ENCODE data around the gene PELI1.

DNA sequence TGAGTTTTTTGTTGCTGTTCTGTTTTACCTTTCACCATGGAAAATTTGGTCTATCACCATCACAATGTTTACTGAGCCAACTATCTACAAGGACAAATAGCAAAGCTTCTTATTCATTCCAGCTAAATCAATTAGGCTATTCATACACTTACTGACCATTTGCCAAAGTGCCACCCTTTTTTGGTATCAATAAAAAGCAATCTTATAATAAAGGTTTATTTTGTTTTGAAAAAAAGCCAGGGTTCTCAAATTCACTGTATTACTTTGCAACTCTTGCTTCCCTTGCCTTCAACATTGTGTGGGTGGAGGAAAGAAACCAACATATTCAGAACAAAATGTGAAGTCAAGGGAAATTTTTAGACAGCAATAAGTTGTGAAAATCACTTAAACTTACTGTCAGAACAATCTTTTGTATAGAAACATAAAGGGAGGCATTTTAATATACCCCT lies 15.3 kb downstream of the PELI1 start:
- no peak for TF ChIP-seq POLR2A (IDR thresholded peaks at IDR 0.05; ENCODE audit: low read length)
- no peak for TF ChIP-seq GATA1 (IDR thresholded peaks at IDR 0.05; ENCODE audit: low read depth, low read length)
